Measurements from ENCODE around the gene SNRPA. TPM values are rescaled to one million over a fixed set of nuclear protein-coding genes. Genes with fewer than 3 reads are reported as not detected.
A peak's percentile ranks its signal among the peaks of the same experiment; 100 is the strongest.

SNRPA gene
- total RNA-seq, 1 donor from 2014 or later = 112 TPM

DNA sequence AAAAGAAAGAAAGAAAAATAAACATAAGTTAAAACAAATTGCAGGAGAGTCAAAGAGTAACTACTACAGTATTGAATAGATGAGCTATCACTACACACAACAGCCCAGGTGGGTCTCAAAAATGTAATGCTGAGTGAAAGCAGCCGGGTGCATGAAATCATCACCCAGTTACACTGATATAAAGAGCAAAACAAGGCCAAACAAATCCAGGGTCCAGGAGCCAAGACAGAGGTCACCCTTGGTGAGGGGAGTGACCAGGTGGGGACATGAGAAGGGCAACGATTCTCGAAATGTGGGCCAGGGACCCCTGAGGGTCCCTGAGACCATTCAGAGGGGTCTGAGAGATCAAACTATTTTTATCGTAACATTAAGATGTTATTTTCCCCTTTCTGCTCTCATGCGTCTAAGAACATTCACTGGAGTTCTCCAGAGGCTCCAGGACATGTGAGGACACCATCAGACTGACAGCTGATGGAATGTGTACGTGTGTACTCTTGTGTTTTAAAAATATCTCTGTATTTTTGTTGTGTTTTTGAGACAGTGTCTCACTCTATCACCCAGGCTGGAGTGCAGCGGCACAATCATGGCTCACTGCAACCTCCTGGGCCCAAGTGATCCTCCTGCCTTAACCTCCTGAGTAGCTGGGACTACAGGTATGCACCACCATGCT, 44.9 kb upstream of the SNRPA start:
- H3K27me3 Mint-ChIP-seq (ENCODE audit: insufficient read depth, low read depth) = peaks cover 2% of the 10 kb centered on the region
- Histone ChIP-seq H2AFZ (replicated peaks) (no peak overlapping the region), H3K4me3 (no peak overlapping the region), H4K20me1 (ENCODE audit: low read depth) (no peaks in the 10 kb centered on the region), H3K4me1 (no peaks in the 10 kb centered on the region), H3K79me2 (ENCODE audit: low read depth) (no peaks in the 10 kb centered on the region), H3K27ac (no peak overlapping the region), H3K9ac (no peak overlapping the region), H3K36me3 (no peaks in the 10 kb centered on the region), H3F3A (ENCODE audit: low read depth) (no peaks in the 10 kb centered on the region), H3K4me2 (no peak overlapping the region), H3K27me3 (no peaks in the 10 kb centered on the region), H3K9me3 (ENCODE audit: low read depth) (no peaks in the 10 kb centered on the region)
- H3K27ac Mint-ChIP-seq = peak overlapping the region; percentile 37
- H3K4me1 Mint-ChIP-seq = peaks cover 12% of the 10 kb centered on the region
- no peak for DNase-seq (ENCODE audit: low spot score)
- no peaks in the 10 kb centered on the region for H3K9me3 Mint-ChIP-seq
- no peak for TF ChIP-seq EZH2 (IDR thresholded peaks at IDR 0.05)
- TF ChIP-seq, protein P1, sequence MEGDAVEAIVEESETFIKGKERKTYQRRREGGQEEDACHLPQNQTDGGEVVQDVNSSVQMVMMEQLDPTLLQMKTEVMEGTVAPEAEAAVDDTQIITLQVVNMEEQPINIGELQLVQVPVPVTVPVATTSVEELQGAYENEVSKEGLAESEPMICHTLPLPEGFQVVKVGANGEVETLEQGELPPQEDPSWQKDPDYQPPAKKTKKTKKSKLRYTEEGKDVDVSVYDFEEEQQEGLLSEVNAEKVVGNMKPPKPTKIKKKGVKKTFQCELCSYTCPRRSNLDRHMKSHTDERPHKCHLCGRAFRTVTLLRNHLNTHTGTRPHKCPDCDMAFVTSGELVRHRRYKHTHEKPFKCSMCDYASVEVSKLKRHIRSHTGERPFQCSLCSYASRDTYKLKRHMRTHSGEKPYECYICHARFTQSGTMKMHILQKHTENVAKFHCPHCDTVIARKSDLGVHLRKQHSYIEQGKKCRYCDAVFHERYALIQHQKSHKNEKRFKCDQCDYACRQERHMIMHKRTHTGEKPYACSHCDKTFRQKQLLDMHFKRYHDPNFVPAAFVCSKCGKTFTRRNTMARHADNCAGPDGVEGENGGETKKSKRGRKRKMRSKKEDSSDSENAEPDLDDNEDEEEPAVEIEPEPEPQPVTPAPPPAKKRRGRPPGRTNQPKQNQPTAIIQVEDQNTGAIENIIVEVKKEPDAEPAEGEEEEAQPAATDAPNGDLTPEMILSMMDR (IDR thresholded peaks at IDR 0.05) = no peak
- no peak for TF ChIP-seq EZH2phosphoT487 (IDR thresholded peaks at IDR 0.05)
- peaks cover 25% of the 10 kb centered on the region for H3K36me3 Mint-ChIP-seq
- H3K4me3 Mint-ChIP-seq = no peak overlapping the region

DNA sequence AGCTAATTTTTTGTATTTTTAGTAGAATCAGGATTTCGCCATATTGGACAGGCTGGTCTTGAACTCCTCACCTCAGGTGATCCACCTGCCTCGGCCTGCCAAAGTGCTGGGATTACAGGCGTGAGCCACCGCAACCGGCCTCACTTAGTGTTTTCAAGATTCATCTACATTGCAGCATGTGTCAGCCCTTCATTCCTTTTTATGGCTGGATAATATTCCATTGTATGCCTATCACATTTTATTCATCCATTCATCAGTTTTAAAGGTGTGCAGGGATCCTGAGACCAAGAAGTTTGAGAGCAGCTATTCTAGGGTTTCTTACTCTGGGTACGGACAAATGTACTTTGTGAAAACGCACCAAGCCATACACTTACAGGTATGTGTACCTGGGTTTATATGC, 43.4 kb upstream of the SNRPA start:
- DNase-seq (ENCODE audit: low spot score) = no peak
- Histone ChIP-seq H3K36me3 (no peaks in the 10 kb centered on the region), H3K27me3 (no peaks in the 10 kb centered on the region), H3K79me2 (ENCODE audit: low read depth) (no peaks in the 10 kb centered on the region), H4K20me1 (ENCODE audit: low read depth) (no peaks in the 10 kb centered on the region), H2AFZ (replicated peaks) (no peak overlapping the region), H3K4me1 (no peaks in the 10 kb centered on the region), H3K27ac (no peak overlapping the region), H3K9me3 (ENCODE audit: low read depth) (no peaks in the 10 kb centered on the region), H3K4me3 (no peak overlapping the region), H3F3A (ENCODE audit: low read depth) (no peaks in the 10 kb centered on the region), H3K9ac (no peak overlapping the region), H3K4me2 (no peak overlapping the region)
- Mint-ChIP-seq H3K4me3 (no peak overlapping the region), H3K9me3 (no peaks in the 10 kb centered on the region), H3K27ac (no peak overlapping the region), H3K27me3 (ENCODE audit: insufficient read depth, low read depth) (peaks cover 2% of the 10 kb centered on the region), H3K36me3 (peaks cover 28% of the 10 kb centered on the region), H3K4me1 (peaks cover 10% of the 10 kb centered on the region)
- TF ChIP-seq EZH2 (IDR thresholded peaks at IDR 0.05) (no peak), EZH2phosphoT487 (IDR thresholded peaks at IDR 0.05) (no peak)
- TF ChIP-seq, protein P1 (IDR thresholded peaks at IDR 0.05) = no peak

DNA sequence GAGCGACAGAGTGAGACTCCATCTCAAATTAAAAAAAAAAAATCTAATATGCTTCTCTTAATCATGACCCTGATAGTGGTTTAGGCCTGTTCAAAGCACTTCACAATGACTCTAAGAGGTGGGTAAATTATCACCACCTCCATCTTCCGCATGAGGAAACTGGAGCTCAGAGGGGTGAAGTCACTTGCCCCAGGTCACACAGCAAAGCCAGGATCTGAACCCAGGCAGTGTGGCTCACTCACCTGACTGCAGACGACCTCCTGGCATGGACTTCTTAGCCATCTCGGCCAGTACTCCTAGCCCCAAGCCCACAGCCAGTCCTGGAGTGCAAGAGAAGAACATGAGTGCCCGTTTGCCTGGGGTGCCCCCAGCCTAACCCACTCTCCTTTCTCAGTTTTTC, 41.2 kb upstream of the SNRPA start:
- Mint-ChIP-seq H3K9me3 (no peaks in the 10 kb centered on the region), H3K27ac (no peak overlapping the region), H3K36me3 (peaks cover 23% of the 10 kb centered on the region), H3K4me3 (no peak overlapping the region), H3K27me3 (ENCODE audit: insufficient read depth, low read depth) (no peaks in the 10 kb centered on the region), H3K4me1 (peaks cover 14% of the 10 kb centered on the region)
- Histone ChIP-seq H3K9ac (no peak overlapping the region), H3K4me2 (no peak overlapping the region), H3K4me1 (no peaks in the 10 kb centered on the region), H2AFZ (replicated peaks) (no peak overlapping the region), H3K79me2 (ENCODE audit: low read depth) (peaks cover 10% of the 10 kb centered on the region), H3F3A (ENCODE audit: low read depth) (no peaks in the 10 kb centered on the region), H4K20me1 (ENCODE audit: low read depth) (no peaks in the 10 kb centered on the region), H3K27me3 (no peaks in the 10 kb centered on the region), H3K4me3 (no peak overlapping the region), H3K36me3 (no peaks in the 10 kb centered on the region), H3K9me3 (ENCODE audit: low read depth) (no peaks in the 10 kb centered on the region), H3K27ac (no peak overlapping the region)
- DNase-seq (ENCODE audit: low spot score) = no peak
- TF ChIP-seq EZH2 (IDR thresholded peaks at IDR 0.05) (no peak), EZH2phosphoT487 (IDR thresholded peaks at IDR 0.05) (no peak)
- TF ChIP-seq, protein P1 (IDR thresholded peaks at IDR 0.05) = no peak
